ENCODE data around the gene CLNK. TPM values are rescaled to one million over a fixed set of nuclear protein-coding genes. Genes with fewer than 3 reads are reported as not detected.

CLNK gene
- total and polyA plus RNA-seq, 10 donors: 0.39 to 2.8 (median 1.3) TPM

DNA sequence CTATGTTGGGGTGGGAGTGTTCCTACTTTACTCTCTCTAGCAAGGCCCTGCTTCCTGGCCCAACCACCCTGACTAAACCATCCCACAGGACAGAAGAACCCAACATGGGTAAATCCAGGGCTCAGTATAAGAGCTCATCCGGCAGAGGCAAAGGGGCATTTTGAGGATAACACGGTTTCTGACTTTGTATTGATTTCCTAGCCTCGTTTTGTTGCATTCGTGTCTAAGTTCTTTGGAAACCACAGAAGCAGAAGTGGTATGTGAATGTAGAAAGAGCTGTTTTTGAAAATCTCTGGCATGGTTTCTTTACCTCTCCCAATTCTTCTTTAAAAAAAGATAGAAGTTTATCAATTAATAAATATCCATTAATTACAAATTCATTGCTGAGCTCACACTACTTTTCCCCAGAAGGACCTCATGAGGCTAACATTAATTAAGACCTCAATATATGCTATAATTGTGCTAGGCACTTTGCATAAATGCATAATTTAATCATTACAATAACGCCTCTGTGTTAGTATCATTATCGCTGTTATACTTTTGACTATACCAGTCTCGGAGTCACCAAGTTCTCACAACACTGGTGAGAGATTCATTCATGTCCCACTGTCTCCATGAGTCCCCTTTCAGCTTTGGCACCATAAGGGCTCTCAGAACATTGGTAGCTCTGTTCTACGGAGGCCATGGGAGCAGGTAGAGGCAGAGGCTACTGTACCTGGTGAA, 5.8 kb upstream of the CLNK start:
- TF ChIP-seq CTCF (IDR thresholded peaks at IDR 0.05 in 8 of 11, conservative IDR thresholded peaks at IDR 0.05 in 3 of 11): no peak
- TF ChIP-seq POLR2AphosphoS5 (IDR thresholded peaks at IDR 0.05): no peak
- no peak for TF ChIP-seq POLR2A (IDR thresholded peaks at IDR 0.05)
- H3K27ac ChIP-seq: peak overlapping the region in 3 of 8 donors; percentile 31 to 51 (median 50)
- no peaks in the 10 kb centered on the region for H3K9me3 ChIP-seq
- no peak for DNase-seq
- no peak overlapping the region for H3K4me3 ChIP-seq
- H3K36me3 ChIP-seq: no peaks in the 10 kb centered on the region
- H3K4me1 ChIP-seq: peaks cover 0 to 31% (median 12%) of the 10 kb centered on the region in 6 donors
- WGBS, 5 donors: 55 to 69% (median 65%) methylated on average over 8 of the region's 8 CpGs
- intact Hi-C loops (cut with DNase I; ENCODE audit: low total_unique reads): no loop called here
- H3K27me3 ChIP-seq (replicated peaks in 1 of 7): no peaks in the 10 kb centered on the region

DNA sequence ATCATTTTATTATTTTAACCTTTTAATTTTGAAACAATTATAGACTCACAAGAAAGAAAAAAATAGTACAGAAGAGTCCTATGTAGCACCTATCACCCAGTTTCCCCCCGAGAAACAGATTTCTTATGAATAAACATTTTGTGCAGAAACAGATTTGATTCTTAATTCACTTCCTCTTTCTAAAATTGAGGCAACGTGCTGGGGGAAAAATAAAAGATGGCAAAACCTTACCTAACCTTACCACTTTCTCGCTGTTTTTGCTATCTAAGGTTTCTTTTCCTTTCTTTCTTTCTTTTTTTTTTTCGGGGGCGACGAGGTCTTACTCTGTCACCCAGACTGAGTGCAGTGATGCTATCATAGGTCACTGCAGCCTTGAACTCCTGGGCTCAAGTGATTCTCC, 4.3 kb upstream of the CLNK start:
- Histone ChIP-seq H3K27ac (peak overlapping the region in 4 of 8 donors; percentile 31 to 41 (median 34)), H3K4me3 (no peak overlapping the region), H3K9me3 (no peaks in the 10 kb centered on the region), H3K36me3 (no peaks in the 10 kb centered on the region), H3K27me3 (replicated peaks in 1 of 7) (no peaks in the 10 kb centered on the region), H3K4me1 (peaks cover 2 to 45% (median 18%) of the 10 kb centered on the region in 6 donors)
- WGBS, 5 donors: 36 to 60% (median 45%) methylated on average over 6 of the region's 6 CpGs
- intact Hi-C loops (cut with DNase I; ENCODE audit: low total_unique reads): no loop called here
- DNase-seq: no peak
- no peak for TF ChIP-seq POLR2AphosphoS5 (IDR thresholded peaks at IDR 0.05)
- no peak for TF ChIP-seq CTCF (IDR thresholded peaks at IDR 0.05 in 8 of 11, conservative IDR thresholded peaks at IDR 0.05 in 3 of 11)

- Histone ChIP-seq H3K27me3 (replicated peaks in 1 of 7) (no peaks in the 10 kb centered on the region), H3K27ac (no peak overlapping the region), H3K9me3 (no peaks in the 10 kb centered on the region), H3K36me3 (no peaks in the 10 kb centered on the region), H3K4me1 (peaks cover 2 to 45% (median 18%) of the 10 kb centered on the region in 6 donors), H3K4me3 (no peak overlapping the region)
- WGBS, 5 donors: 78 to 95% (median 89%) methylated on average over 3 of the region's 3 CpGs
- intact Hi-C loops (cut with DNase I; ENCODE audit: low total_unique reads): no loop called here
- TF ChIP-seq CTCF (IDR thresholded peaks at IDR 0.05 in 8 of 11, conservative IDR thresholded peaks at IDR 0.05 in 3 of 11): no peak
- TF ChIP-seq POLR2A (IDR thresholded peaks at IDR 0.05): no peak
- TF ChIP-seq POLR2AphosphoS5 (IDR thresholded peaks at IDR 0.05): no peak
- no peak for DNase-seq
Observed at GRCh38 chr4:10688022-10688421, 3.5 kb upstream of the CLNK start.

GRCh38 chr4:10687526-10687925, 3.0 kb upstream of the CLNK start:
- DNase-seq: no peak
- 86 to 90% (median 87%) methylated on average over 5 of the region's 5 CpGs for WGBS, 5 donors
- no peak for TF ChIP-seq POLR2A (IDR thresholded peaks at IDR 0.05)
- no peak for TF ChIP-seq CTCF (IDR thresholded peaks at IDR 0.05 in 8 of 11, conservative IDR thresholded peaks at IDR 0.05 in 3 of 11)
- TF ChIP-seq POLR2AphosphoS5 (IDR thresholded peaks at IDR 0.05): no peak

More at GRCh38 chr4:10687526-10687925, 3.0 kb upstream of the CLNK start:
- no peaks in the 10 kb centered on the region for H3K27me3 ChIP-seq (replicated peaks in 1 of 7)
- H3K9me3 ChIP-seq: no peaks in the 10 kb centered on the region
- intact Hi-C loops (cut with DNase I; ENCODE audit: low total_unique reads): no loop called here
- H3K4me3 ChIP-seq: no peak overlapping the region
- no peaks in the 10 kb centered on the region for H3K36me3 ChIP-seq
- peaks cover 2 to 45% (median 18%) of the 10 kb centered on the region in 6 donors for H3K4me1 ChIP-seq
- H3K27ac ChIP-seq: no peak overlapping the region
